ENCODE measurements around the gene SORCS2. TPM values are rescaled to one million over a fixed set of nuclear protein-coding genes. Genes with fewer than 3 reads are reported as not detected.

The SORCS2 gene
- total and polyA plus RNA-seq, 4 donors, result 2.2 to 7.7 (median 2.5) TPM

DNA sequence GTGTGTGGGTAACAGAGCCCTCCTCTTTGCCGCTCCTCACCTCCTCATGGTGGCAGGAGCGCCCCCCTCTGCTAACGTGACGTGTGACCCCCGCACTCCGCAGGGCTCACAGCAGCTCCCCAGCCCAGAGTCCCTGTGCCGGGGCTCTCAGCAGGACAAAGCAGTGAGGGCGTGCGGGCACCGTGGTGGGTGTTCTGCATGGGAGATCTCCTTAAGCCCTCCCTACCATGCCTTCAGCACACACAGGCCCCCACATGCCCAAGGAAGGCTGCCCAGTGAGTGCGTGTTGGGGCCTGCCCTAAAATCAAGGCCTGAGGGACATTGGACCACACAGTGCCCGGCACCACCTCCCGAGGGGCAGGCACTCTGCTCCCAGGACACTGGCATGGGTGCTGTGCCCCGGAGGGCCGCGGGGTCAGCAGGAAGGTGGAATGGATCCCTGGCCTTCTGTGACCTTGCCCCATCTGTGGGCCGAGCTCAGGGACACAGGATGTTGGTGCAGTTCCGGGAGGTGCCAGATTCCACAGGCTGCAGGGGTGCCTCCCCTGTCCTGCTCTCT lies 232.3 kb downstream of the SORCS2 start:
- TF ChIP-seq, protein P1, sequence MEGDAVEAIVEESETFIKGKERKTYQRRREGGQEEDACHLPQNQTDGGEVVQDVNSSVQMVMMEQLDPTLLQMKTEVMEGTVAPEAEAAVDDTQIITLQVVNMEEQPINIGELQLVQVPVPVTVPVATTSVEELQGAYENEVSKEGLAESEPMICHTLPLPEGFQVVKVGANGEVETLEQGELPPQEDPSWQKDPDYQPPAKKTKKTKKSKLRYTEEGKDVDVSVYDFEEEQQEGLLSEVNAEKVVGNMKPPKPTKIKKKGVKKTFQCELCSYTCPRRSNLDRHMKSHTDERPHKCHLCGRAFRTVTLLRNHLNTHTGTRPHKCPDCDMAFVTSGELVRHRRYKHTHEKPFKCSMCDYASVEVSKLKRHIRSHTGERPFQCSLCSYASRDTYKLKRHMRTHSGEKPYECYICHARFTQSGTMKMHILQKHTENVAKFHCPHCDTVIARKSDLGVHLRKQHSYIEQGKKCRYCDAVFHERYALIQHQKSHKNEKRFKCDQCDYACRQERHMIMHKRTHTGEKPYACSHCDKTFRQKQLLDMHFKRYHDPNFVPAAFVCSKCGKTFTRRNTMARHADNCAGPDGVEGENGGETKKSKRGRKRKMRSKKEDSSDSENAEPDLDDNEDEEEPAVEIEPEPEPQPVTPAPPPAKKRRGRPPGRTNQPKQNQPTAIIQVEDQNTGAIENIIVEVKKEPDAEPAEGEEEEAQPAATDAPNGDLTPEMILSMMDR (IDR thresholded peaks at IDR 0.05; ENCODE audit: control extremely low read depth, extremely low read depth), result no peak
- Histone ChIP-seq H3K4me1 (ENCODE audit: control insufficient read depth in 5 of 5, insufficient read depth in 5 of 5, low read length in 5 of 5) (peaks cover 0 to 1% (median 0%) of the 10 kb centered on the region in 5 donors), H3K36me3 (ENCODE audit: control insufficient read depth in 4 of 4, insufficient read depth in 4 of 4, low read length in 4 of 4) (no peaks in the 10 kb centered on the region), H3K27me3 (ENCODE audit: control insufficient read depth in 3 of 3, insufficient read depth in 3 of 3, low read length in 2 of 3) (no peaks in the 10 kb centered on the region), H3K27ac (ENCODE audit: low read depth in 1 of 2, low read length in 1 of 2) (no peak overlapping the region), H3K4me3 (no peak overlapping the region), H3K9me3 (ENCODE audit: control insufficient read depth in 4 of 4, insufficient read depth in 3 of 4, low read length in 3 of 4) (peaks cover 0 to 2% (median 0%) of the 10 kb centered on the region in 4 donors), H3K9ac (ENCODE audit: insufficient read depth in 1 of 2, low read length in 2 of 2) (no peak overlapping the region)
- DNase-seq, result no peak
- WGBS, 2 donors, result 73 to 81% methylated on average over 18 of the region's 18 CpGs
- no peak for ATAC-seq (ENCODE audit: insufficient read depth, low FRiP score)

DNA sequence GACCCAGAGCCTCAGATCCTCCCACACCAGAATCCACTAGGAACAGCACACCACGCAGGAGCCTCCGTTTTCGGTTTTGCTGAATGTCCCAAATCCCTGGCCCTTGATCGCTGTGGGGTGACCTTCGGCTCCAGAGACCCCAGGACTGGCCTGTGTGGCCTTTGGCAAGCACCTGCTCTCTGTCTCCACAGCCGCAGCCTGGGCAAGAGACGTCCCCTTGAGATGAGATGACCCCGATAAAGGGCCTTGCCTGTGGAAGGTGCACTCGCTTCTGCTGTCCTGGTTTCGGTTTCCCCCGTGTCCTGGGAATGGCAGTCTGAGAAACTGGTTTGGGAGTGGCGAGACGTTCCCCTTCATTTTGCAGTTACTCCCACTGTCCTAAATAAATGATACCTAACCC lies 232.8 kb downstream of the SORCS2 start:
- Histone ChIP-seq H3K4me1 (ENCODE audit: control insufficient read depth in 5 of 5, insufficient read depth in 5 of 5, low read length in 5 of 5) (peaks cover 0 to 1% (median 0%) of the 10 kb centered on the region in 5 donors), H3K4me3 (no peak overlapping the region), H3K27me3 (ENCODE audit: control insufficient read depth in 3 of 3, insufficient read depth in 3 of 3, low read length in 2 of 3) (no peaks in the 10 kb centered on the region), H3K36me3 (ENCODE audit: control insufficient read depth in 4 of 4, insufficient read depth in 4 of 4, low read length in 4 of 4) (no peaks in the 10 kb centered on the region), H3K9ac (ENCODE audit: insufficient read depth in 1 of 2, low read length in 2 of 2) (no peak overlapping the region), H3K27ac (ENCODE audit: low read depth in 1 of 2, low read length in 1 of 2) (no peak overlapping the region), H3K9me3 (ENCODE audit: control insufficient read depth in 4 of 4, insufficient read depth in 3 of 4, low read length in 3 of 4) (peaks cover 0 to 2% (median 0%) of the 10 kb centered on the region in 4 donors)
- ATAC-seq (ENCODE audit: insufficient read depth, low FRiP score) (no peak), DNase-seq (no peak)
- 85 to 87% methylated on average over 13 of the region's 13 CpGs for WGBS, 2 donors
- TF ChIP-seq, protein P1 (IDR thresholded peaks at IDR 0.05; ENCODE audit: control extremely low read depth, extremely low read depth), result no peak

DNA sequence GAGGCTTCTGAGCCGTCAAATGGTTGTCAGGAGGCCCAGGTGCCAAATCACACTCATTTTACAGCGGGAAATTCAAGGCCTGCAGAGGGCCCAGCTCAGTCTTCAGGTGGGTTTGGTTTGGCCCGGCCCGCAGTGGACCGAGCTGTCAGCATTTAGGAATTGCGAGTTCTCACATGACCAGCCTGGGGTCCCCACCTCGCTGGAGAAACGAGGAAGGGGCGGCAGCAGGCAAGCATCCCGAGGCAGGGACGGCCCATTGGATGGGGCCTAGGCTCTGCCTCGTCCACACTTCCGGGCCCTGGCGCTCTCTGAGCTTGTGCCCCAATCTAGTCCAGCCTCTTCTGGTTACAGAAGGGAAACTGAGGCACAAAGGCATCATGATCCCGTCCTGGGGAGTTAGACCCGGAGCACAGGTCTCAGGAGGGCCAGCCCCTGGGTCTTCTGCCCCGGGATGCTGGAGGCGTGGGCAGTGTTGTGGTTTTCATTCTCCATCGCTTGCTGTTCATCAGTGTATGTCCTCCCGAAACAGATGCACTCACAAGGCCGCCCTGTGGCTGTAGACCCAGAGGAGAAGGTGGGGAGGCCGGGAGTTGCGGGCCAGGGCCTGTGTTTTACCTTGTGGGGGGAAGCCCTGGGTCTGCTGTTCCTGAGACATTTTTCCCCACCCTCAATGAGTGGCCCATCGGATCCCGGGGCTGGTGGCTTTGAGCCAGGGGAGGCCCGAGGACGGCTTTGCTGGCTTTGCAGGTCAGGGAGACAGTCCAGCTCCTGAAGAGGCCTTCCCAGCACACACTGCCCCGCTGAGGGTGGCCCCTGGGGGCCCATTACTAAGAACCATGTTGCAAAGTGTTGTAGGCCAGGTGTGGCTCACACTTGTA lies 233.5 kb downstream of the SORCS2 start:
- Histone ChIP-seq H3K4me1 (ENCODE audit: control insufficient read depth in 5 of 5, insufficient read depth in 5 of 5, low read length in 5 of 5) (no peaks in the 10 kb centered on the region), H3K27ac (ENCODE audit: low read depth in 1 of 2, low read length in 1 of 2) (no peak overlapping the region), H3K27me3 (ENCODE audit: control insufficient read depth in 3 of 3, insufficient read depth in 3 of 3, low read length in 2 of 3) (no peaks in the 10 kb centered on the region), H3K4me3 (no peak overlapping the region), H3K9ac (ENCODE audit: insufficient read depth in 1 of 2, low read length in 2 of 2) (no peak overlapping the region), H3K9me3 (ENCODE audit: control insufficient read depth in 4 of 4, insufficient read depth in 3 of 4, low read length in 3 of 4) (no peaks in the 10 kb centered on the region), H3K36me3 (ENCODE audit: control insufficient read depth in 4 of 4, insufficient read depth in 4 of 4, low read length in 4 of 4) (no peaks in the 10 kb centered on the region)
- ATAC-seq (ENCODE audit: insufficient read depth, low FRiP score) (no peak), DNase-seq (no peak)
- WGBS, 2 donors, result 86 to 87% methylated on average over 28 of the region's 28 CpGs
- TF ChIP-seq, protein P1 (IDR thresholded peaks at IDR 0.05; ENCODE audit: control extremely low read depth, extremely low read depth), result no peak
